ENCODE data around the gene FHIT.

The FHIT gene

GRCh38 chr3:60932170-60932569 lies 319.1 kb downstream of the FHIT start:
- Histone ChIP-seq H3K9me2 (replicated peaks; ENCODE audit: control insufficient read depth, low read length) (no peaks in the 10 kb centered on the region), H3F3A (ENCODE audit: control insufficient read depth, insufficient read depth) (no peaks in the 10 kb centered on the region), H3K4me2 (ENCODE audit: low read length) (no peak overlapping the region), H3K36me3 (ENCODE audit: control insufficient read depth, low read length) (no peaks in the 10 kb centered on the region), H4K20me1 (ENCODE audit: control insufficient read depth, insufficient read depth, low read depth, low read length) (no peaks in the 10 kb centered on the region), H3K4me1 (ENCODE audit: control insufficient read depth, low read length) (no peaks in the 10 kb centered on the region), H3K79me2 (ENCODE audit: control insufficient read depth, low read length) (no peaks in the 10 kb centered on the region), H3K27me3 (ENCODE audit: control insufficient read depth, low read length) (no peaks in the 10 kb centered on the region), H3K27ac (ENCODE audit: low read depth, low read length) (no peak overlapping the region), H3K9me3 (ENCODE audit: control insufficient read depth, insufficient read depth, low read length) (peaks cover 4% of the 10 kb centered on the region; the same call in 1 of the 2 replicates), H3K4me3 (ENCODE audit: low read length) (no peak overlapping the region)
- TF ChIP-seq CTCF (IDR thresholded peaks at IDR 0.05; ENCODE audit: low read depth, low read length, poor library complexity, severe bottlenecking) (no peak), EZH2phosphoT487 (IDR thresholded peaks at IDR 0.05; ENCODE audit: borderline replicate concordance, low read length) (no peak)

DNA sequence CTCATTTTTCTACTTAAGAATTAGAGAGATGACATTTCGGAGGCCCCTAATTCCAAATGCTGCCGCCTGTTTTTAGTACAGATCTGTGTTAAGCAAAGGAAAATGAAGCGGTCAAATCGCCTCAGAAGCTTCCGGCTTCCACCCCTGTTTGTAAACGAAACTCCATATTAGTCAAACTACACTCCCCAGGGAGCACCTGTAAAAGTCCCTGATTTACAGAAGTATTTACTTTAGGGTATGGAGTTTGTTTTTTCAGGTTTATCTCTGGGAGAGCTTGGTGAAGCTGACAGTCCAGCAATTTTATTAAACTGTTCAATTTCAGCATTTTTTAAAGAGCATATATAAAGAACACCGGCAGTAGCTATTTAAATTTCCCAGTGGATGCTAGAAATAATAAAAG lies 319.8 kb downstream of the FHIT start:
- Histone ChIP-seq H3K9me2 (replicated peaks; ENCODE audit: control insufficient read depth, low read length) (no peaks in the 10 kb centered on the region), H3K27ac (ENCODE audit: low read depth, low read length) (no peak overlapping the region), H3K4me3 (ENCODE audit: low read length) (no peak overlapping the region), H3K79me2 (ENCODE audit: control insufficient read depth, low read length) (no peaks in the 10 kb centered on the region), H3K27me3 (ENCODE audit: control insufficient read depth, low read length) (no peaks in the 10 kb centered on the region), H4K20me1 (ENCODE audit: control insufficient read depth, insufficient read depth, low read depth, low read length) (no peaks in the 10 kb centered on the region), H3K9me3 (ENCODE audit: control insufficient read depth, insufficient read depth, low read length) (peaks cover 4% of the 10 kb centered on the region; the same call in 1 of the 2 replicates), H3K4me1 (ENCODE audit: control insufficient read depth, low read length) (no peaks in the 10 kb centered on the region), H3K4me2 (ENCODE audit: low read length) (no peak overlapping the region), H3K36me3 (ENCODE audit: control insufficient read depth, low read length) (no peaks in the 10 kb centered on the region), H3F3A (ENCODE audit: control insufficient read depth, insufficient read depth) (no peaks in the 10 kb centered on the region)
- TF ChIP-seq EZH2phosphoT487 (IDR thresholded peaks at IDR 0.05; ENCODE audit: borderline replicate concordance, low read length) (no peak), CTCF (IDR thresholded peaks at IDR 0.05; ENCODE audit: low read depth, low read length, poor library complexity, severe bottlenecking) (no peak)

GRCh38 chr3:60920519-60920918 lies 330.7 kb downstream of the FHIT start:
- no peaks in the 10 kb centered on the region for H3K4me1 ChIP-seq (ENCODE audit: control insufficient read depth, low read length)
- H3K4me2 ChIP-seq (ENCODE audit: low read length) = no peak overlapping the region
- no peaks in the 10 kb centered on the region for H3K36me3 ChIP-seq (ENCODE audit: control insufficient read depth, low read length)
- H3K9me3 ChIP-seq (ENCODE audit: control insufficient read depth, insufficient read depth, low read length) = no peaks in the 10 kb centered on the region
- H3K27ac ChIP-seq (ENCODE audit: low read depth, low read length) = no peak overlapping the region
- no peaks in the 10 kb centered on the region for H3F3A ChIP-seq (ENCODE audit: control insufficient read depth, insufficient read depth)
- H4K20me1 ChIP-seq (ENCODE audit: control insufficient read depth, insufficient read depth, low read depth, low read length) = no peaks in the 10 kb centered on the region
- TF ChIP-seq EZH2phosphoT487 (IDR thresholded peaks at IDR 0.05; ENCODE audit: borderline replicate concordance, low read length) = no peak
- no peak for TF ChIP-seq CTCF (IDR thresholded peaks at IDR 0.05; ENCODE audit: low read depth, low read length, poor library complexity, severe bottlenecking)
- no peaks in the 10 kb centered on the region for H3K79me2 ChIP-seq (ENCODE audit: control insufficient read depth, low read length)
- no peaks in the 10 kb centered on the region for H3K9me2 ChIP-seq (replicated peaks; ENCODE audit: control insufficient read depth, low read length)
- H3K4me3 ChIP-seq (ENCODE audit: low read length) = no peak overlapping the region
- H3K27me3 ChIP-seq (ENCODE audit: control insufficient read depth, low read length) = no peaks in the 10 kb centered on the region

DNA sequence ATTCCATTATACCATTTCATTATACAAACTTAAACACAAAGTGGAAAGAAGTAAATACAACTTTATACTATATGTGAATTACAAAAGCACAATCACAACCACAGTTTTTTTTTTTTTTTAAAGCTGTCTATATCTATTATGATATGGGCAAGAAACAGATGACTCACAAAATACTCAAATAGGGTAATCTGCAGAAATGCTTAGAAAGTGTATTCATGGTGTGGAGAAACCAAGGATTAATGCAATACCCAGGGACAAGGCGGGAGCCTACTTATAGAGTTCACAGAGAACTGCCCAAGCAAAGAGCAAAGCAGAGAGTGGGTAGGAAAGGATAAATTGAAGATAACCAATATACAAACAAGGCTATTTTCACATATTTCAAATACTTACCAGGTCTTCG lies 332.0 kb downstream of the FHIT start:
- Histone ChIP-seq H3K9me2 (replicated peaks; ENCODE audit: control insufficient read depth, low read length) (no peaks in the 10 kb centered on the region), H3K4me3 (ENCODE audit: low read length) (no peak overlapping the region), H3K4me2 (ENCODE audit: low read length) (no peak overlapping the region), H3K4me1 (ENCODE audit: control insufficient read depth, low read length) (no peaks in the 10 kb centered on the region), H3K9me3 (ENCODE audit: control insufficient read depth, insufficient read depth, low read length) (no peaks in the 10 kb centered on the region), H3K27ac (ENCODE audit: low read depth, low read length) (no peak overlapping the region), H3F3A (ENCODE audit: control insufficient read depth, insufficient read depth) (no peaks in the 10 kb centered on the region), H3K79me2 (ENCODE audit: control insufficient read depth, low read length) (no peaks in the 10 kb centered on the region), H3K36me3 (ENCODE audit: control insufficient read depth, low read length) (no peaks in the 10 kb centered on the region), H3K27me3 (ENCODE audit: control insufficient read depth, low read length) (no peaks in the 10 kb centered on the region), H4K20me1 (ENCODE audit: control insufficient read depth, insufficient read depth, low read depth, low read length) (no peaks in the 10 kb centered on the region)
- no peak for TF ChIP-seq CTCF (IDR thresholded peaks at IDR 0.05; ENCODE audit: low read depth, low read length, poor library complexity, severe bottlenecking)
- TF ChIP-seq EZH2phosphoT487 (IDR thresholded peaks at IDR 0.05; ENCODE audit: borderline replicate concordance, low read length) = no peak
